NCI-H1436 (cell line): ENCODE data around the gene RBM28.

ENCODE experiments used
- DNase-seq: peaks from one replicate; lab custom pipeline; 2025; lab: John Stamatoyannopoulos, UW

The RBM28 gene

GRCh38 chr7:128343554-128344430, at the start of gene RBM28:
Gene RBM28 (minus strand): TSS chr7:128343908. CDS start chr7:128343793, 115 bp downstream.
- peak; percentile 86 for DNase-seq

- no peak for DNase-seq
These were observed 49.0 kb upstream of the RBM28 start for GRCh38 chr7:128392446-128393327.

GRCh38 chr7:128391805-128392204, 48.1 kb upstream of the RBM28 start:
- no peak for DNase-seq

GRCh38 chr7:128390871-128391565, 47.3 kb upstream of the RBM28 start:
- DNase-seq: no peak

GRCh38 chr7:128389618-128390329, 46.1 kb upstream of the RBM28 start:
- no peak for DNase-seq

GRCh38 chr7:128389085-128389617, 45.4 kb upstream of the RBM28 start:
- DNase-seq: no peak

- DNase-seq: no peak
These were observed 44.4 kb upstream of the RBM28 start for GRCh38 chr7:128388145-128388485.

GRCh38 chr7:128387216-128388144, 43.8 kb upstream of the RBM28 start:
- DNase-seq: peak; percentile 64

- no peak for DNase-seq
These were observed 42.5 kb upstream of the RBM28 start for GRCh38 chr7:128385988-128386925.

- no peak for DNase-seq
These were observed 41.0 kb upstream of the RBM28 start for GRCh38 chr7:128384726-128385125.

GRCh38 chr7:128383776-128384175, 40.1 kb upstream of the RBM28 start:
- no peak for DNase-seq

GRCh38 chr7:128381161-128381821, 37.6 kb upstream of the RBM28 start:
- no peak for DNase-seq

GRCh38 chr7:128380483-128381106, 36.9 kb upstream of the RBM28 start:
- DNase-seq: no peak

GRCh38 chr7:128379900-128380479, 36.3 kb upstream of the RBM28 start:
- DNase-seq: no peak

GRCh38 chr7:128378637-128379036, 34.9 kb upstream of the RBM28 start:
- no peak for DNase-seq

GRCh38 chr7:128376077-128376476, 32.4 kb upstream of the RBM28 start:
- no peak for DNase-seq

- no peak for DNase-seq
These were observed 30.3 kb upstream of the RBM28 start for GRCh38 chr7:128374041-128374440.

GRCh38 chr7:128373606-128374005, 29.9 kb upstream of the RBM28 start:
- no peak for DNase-seq
